T1000 (cell line): ENCODE results near the gene C1QTNF1.
A peak's percentile ranks its signal among the peaks of the same experiment; 100 is the strongest.

Source experiments
- DNase-seq: peaks from one replicate; lab custom pipeline; 2025; ENCODE audit warnings: mixed read lengths; lab: John Stamatoyannopoulos, UW

C1QTNF1 gene

DNA sequence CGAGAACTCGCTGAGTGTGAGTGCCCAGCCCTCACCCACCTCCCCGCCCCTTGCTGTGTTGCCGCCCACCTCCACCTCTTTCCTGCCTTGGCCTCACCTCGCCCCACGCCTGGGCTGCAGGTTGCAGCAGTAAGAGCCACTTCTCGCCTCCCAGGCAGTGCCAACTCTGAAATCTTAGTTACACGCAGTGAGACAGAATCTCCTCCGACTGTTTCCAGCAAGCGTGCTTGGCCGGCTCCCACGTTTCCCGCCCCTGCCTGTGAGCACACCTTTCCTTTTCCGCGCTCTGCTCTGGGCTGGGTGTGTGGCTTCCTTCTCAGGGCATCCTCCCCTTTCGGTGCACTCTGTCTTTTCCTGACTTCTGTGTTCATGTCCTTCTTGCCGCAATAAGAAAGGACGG lies 56.4 kb downstream of the C1QTNF1 start:
- DNase-seq, result no peak

DNA sequence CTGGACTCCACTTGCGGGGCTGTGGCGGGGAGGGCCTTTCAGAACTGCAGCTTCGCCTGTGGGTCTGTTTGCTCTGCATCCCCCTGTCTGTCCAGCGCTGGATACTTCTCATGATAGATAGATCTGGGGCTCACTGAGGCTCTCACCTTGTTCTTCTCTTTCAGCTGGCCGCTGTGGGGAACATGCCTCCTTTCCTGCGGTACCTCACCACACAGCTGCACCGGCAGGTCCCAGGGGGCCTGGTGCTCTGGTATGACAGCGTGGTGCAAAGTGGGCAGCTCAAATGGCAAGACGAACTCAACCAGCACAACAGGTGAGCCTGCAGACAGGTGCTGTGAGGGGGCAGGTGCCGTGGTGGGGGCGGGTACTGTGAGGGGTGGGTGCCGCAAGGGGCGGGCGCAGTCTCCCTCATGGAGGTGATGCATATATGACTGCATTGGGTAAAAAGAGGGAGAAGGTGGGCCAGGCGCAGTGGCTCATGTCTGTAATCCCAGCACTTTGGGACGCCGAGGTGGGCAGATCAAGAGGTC lies 56.9 kb downstream of the C1QTNF1 start:
- no peak for DNase-seq

DNA sequence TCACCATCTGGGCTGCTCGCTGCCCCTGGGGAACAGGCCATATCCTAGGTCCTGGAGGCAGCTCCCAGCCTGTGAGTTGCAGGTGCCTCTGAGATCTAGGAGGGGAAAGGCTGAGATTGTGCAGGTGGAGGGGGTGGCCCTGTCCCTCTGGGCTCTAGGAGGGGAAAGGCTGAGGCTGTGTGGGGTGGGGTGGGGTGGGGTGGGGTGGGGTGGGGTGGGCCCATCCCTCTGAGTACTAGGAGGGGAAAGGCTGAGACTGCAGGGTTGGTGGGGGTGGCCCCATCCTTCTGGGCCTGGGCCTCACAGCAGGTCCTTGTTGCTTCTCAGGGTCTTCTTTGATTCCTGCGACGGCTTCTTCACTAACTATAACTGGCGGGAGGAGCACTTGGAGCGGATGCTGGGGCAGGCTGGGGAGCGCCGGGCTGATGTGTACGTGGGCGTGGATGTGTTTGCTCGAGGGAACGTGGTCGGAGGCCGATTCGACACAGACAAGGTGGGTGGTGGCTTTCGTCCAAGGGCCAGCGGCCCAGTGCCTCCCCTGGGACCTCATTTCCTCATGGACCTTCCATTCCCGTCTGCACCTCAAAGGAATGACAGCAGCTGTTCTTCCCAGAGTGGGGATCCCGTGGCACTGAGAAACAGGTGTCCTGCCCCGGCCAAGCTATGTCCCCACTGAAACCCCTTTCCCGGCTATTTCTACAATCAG lies 57.8 kb downstream of the C1QTNF1 start:
- DNase-seq, result no peak

- no peak for DNase-seq
Measured at GRCh38 chr17:79082311-79083190, 58.6 kb downstream of the C1QTNF1 start.

DNA sequence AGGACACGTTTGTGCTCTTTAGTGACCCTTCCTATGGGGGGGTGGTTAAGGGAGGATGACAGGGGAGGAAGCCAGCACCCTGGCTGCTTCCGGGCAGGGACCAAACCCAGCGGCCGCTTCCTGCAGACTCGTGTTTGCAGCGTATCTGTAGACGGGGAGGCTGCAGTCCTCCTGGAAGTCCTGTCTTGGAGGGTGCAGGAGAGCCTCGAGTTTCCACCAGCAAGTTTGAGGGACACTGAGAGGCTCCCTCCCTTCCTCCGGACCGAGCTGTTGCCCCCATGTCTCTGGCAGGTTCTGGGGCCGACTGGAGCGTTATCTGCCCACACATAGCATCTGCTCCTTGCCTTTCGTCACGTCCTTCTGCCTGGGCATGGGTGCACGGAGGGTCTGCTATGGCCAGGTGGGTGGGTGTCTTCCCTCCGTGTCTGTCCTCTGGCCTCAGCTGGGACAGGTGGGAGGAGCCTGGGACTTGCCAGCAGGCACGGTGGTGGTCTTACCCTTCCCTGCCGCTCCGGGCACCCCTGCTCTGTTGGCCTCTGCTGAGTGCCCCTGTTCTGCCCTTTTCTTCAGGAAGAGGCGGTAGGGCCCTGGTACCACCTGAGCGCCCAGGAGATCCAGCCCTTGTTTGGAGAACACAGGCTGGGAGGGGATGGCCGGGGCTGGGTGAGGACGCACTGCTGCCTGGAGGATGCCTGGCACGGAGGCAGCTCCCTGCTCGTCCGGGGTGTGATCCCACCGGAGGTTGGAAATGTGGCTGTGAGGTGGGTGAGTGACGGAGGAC lies 59.4 kb downstream of the C1QTNF1 start:
- no peak for DNase-seq

- no peak for DNase-seq
Measured at GRCh38 chr17:79084291-79085153, 60.6 kb downstream of the C1QTNF1 start.

GRCh38 chr17:79085154-79085920 lies 61.4 kb downstream of the C1QTNF1 start:
- no peak for DNase-seq

DNA sequence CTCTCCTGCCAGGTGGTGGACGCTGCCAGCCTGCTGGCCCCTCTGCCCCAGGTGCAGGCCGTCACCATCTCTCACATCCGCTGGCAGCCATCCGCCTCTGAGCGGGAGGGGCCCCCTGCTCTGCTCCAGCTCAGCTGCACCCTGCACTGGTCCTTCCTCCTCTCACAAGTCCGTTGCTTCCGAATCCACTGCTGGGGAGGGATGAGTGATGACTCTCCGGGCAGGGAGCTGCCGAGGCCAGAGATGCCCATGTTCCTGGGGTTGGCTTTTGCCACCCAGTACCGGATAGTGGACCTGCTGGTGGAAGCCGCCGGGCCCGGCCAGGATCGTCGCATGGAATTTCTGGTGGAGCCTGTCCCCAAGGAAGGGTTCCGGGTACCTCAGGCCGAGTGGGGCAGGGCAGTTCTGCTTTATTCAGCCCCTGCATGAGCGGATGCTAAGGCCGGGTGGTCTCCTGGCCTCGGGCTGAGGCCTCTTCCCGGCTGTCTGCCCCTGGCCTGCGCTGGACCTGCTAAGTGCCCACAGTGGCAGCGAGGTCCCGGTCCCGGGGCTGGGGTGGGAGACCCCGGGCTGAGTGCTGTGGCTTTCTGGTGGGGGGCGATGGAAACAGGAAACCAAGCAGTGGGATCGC lies 62.1 kb downstream of the C1QTNF1 start:
- DNase-seq, result no peak

DNA sequence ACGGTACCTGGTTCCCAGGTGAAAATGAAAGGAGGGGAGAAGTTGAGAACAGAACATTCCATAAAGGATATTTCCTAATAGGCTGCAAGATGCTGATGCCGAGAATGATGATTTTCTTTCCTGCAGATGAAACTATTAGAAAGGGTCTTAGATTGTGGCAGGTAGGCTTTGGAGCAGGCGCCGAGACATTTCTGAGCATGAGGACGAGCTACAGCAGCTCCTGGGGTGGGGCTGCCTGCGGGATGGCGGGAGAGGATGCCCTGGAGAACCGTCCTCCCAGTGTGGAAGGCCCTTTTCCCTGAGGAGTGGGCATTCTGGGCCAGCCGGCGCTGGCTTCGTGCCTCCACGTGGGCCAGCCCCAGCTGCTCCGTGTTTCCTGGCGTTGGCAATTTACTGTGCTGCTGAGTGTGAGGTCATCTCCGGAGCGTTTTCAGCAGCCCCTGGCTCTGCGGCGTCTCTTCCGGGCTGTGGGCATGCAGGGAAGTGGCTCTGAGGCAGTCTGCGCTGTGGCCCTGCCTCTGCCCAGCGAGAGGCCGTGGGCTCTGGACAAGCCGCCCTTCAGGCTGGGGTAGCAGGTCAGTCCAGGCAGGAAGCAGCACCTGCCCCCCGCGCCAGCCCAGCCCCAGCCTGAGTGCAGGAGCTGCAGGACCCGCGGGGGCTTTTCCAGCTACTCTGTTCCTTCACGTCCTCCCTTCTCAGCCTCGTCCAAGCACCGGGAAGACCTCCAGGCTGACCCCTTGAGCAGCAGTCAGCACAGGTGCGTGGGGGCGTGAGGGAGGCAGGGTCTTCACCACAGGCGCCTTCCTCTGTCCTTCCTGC lies 62.8 kb downstream of the C1QTNF1 start:
- no peak for DNase-seq

- peak; percentile 59 for DNase-seq
Measured at GRCh38 chr17:79087428-79088143, 63.6 kb downstream of the C1QTNF1 start.

DNA sequence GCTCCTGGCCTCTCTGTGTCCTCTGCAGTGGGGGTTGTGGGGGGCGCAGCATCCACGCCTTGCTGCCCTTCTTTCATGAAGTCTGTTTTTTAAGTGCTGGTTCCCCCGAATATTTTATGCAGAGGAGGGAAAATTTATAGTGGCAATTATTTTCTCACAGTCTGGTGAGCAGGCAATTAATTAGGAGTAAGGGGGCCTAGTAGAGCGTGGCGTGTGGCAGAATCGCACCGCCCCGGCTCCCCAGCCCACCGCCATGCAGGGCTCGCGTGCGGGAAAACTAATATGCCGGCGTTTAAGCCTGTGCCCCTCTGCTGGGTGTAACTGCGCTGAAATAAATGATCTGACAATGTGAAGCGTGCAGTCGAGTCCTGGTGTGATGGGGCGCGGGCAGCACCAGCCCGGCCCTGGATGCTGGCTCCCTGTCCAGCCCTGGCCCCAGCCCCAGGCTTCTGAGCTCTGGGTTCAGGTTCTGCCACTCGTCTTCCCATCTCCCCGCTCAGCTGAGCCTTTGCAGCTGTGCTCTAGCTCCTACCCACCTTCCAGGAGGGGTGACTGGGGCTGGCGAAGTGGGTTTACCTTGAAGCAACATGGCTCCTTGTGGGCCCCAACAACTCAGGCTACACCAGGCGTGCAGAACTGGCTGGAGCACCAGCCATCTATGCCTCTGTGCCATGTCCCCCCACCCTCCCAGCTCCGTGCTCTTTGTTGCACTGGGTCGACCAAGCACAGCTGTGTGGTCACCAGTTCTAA lies 64.5 kb downstream of the C1QTNF1 start:
- DNase-seq, result no peak

GRCh38 chr17:79088997-79089328 lies 65.0 kb downstream of the C1QTNF1 start:
- no peak for DNase-seq

DNA sequence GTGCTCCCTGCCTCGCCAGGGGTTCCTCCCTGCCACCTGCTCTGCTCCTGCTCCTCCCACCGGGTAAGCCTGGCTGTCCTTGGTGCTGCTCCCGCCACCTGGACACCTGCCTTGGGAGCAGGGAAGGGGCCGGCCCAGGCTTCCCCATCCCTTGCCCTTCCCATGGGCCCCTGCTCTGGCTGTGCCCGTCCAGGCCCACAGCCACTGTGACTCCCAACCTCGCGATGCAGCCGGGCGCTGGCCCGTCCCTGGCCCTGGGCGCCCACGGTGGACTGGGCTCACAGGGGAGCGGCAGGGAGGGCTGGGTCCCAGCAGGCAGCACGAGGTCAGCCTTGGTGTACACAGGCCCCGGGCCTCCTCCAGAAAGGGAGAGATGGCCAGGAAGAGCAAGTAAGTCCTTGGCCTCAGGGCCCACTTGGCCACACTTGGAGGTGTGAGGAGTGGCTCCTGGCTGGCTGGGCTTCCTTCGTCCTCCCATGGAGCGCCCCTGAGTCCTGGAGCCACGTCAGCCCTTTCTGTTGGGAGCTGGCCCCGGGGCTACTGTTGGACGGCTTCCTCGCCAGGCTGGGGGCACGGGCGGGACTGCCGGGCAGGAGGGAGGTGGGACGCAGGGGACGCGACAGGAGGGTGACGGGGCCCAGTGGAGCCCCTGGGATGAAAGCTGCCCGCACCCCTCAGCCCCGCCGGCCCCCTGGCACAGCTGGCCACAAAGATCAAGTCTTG lies 65.9 kb downstream of the C1QTNF1 start:
- DNase-seq, result no peak

- DNase-seq, result no peak
Measured at GRCh38 chr17:79090443-79091225, 66.7 kb downstream of the C1QTNF1 start.

DNA sequence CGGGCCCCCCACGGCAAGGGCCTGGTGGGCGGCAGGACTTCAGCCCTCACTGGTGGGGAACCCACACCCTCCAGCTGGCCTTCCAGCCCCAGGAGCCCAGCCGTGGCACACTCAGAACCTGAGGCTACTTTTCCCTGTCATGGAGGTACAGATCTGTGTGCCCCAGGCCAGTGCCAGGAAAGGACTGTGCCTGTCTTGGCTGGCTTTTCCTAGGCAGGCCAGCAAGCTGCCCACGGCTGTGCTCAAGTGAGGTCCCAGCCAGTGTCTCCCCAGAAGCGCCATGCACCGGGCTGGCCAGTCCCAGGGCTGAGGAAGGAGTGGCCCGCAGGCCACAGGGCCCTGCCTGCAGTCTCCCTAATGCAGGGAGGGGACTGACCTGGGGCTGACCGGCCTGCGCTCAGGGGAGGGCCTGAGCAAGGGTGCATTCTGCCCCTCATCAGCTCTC lies 67.3 kb downstream of the C1QTNF1 start:
- no peak for DNase-seq

- no peak for DNase-seq
Measured at GRCh38 chr17:79092567-79092966, 68.6 kb downstream of the C1QTNF1 start.
